H1 (cell line): ENCODE measurements around the gene PTPN13. TPM values are rescaled to one million over a fixed set of nuclear protein-coding genes. Genes with fewer than 3 reads are reported as not detected.

Source experiments
- CTCF ChIA-PET: fragments of 300-600 bp; sonication (Branson Sonifier 250); formaldehyde crosslinking; loops from one replicate; lab custom pipeline; 2021; ENCODE audit not compliant: partially characterized antibody; lab: Charles Lee
- POLR2A ChIA-PET: fragments of 300-600 bp; sonication (Branson Sonifier 250); formaldehyde crosslinking; loops from one replicate; lab custom pipeline; 2021; ENCODE audit warnings: inconsistent platforms; ENCODE audit not compliant: partially characterized antibody; lab: Charles Lee
- DNase-seq, 2 experiments: peaks; one replicate each; pipeline versions ENCODE4 v3.0.0 to v3.0.0-alpha.2; 2010 to 2022; ENCODE audit warnings: low spot score in 2 of 2, low read depth in 1 of 2, mixed read lengths in 1 of 2
- FAIRE-seq: peaks from 2 replicates; lab custom pipeline; 2011; peaks lifted over from hg19 to GRCh38; lab: Jason Lieb, UNC
- H2AFZ ChIP-seq: 2 replicates; pipeline ENCODE4 v1.8.1; 2012; ENCODE audit warnings: low read length, inconsistent platforms
- H2AK5ac ChIP-seq: 2 replicates; pipeline ENCODE4 v1.6.1; 2013; ENCODE audit warnings: low read depth, low read length
- H2BK120ac ChIP-seq: replicated peaks from 2 replicates; pipeline ENCODE3; 2013; ENCODE audit warnings: low read depth, low read length, inconsistent platforms
- H2BK12ac ChIP-seq: 2 replicates; pipeline ENCODE4 v1.6.1; 2013; ENCODE audit warnings: low read depth, low read length
- H2BK15ac ChIP-seq: 2 replicates; pipeline ENCODE4 v1.6.1; 2013; ENCODE audit warnings: low read length
- H2BK20ac ChIP-seq: 2 replicates; pipeline ENCODE4 v1.6.1; 2013; ENCODE audit warnings: low read length
- H2BK5ac ChIP-seq: 2 replicates; pipeline ENCODE4 v1.6.1; 2013; ENCODE audit warnings: low read depth, low read length
- H3K14ac ChIP-seq: 2 replicates; pipeline ENCODE4 v1.6.1; 2013; ENCODE audit warnings: inconsistent platforms; ENCODE audit not compliant: insufficient read length
- H3K18ac ChIP-seq: 2 replicates; pipeline ENCODE4 v1.6.1; 2013; ENCODE audit warnings: low read length; ENCODE audit errors: extremely low read depth
- H3K23ac ChIP-seq: 2 replicates; pipeline ENCODE4 v1.6.1; 2013; ENCODE audit warnings: inconsistent platforms; ENCODE audit not compliant: insufficient read length
- H3K23me2 ChIP-seq: 2 replicates; pipeline ENCODE4 v1.6.1; 2013; ENCODE audit warnings: low read depth, low read length
- H3K27ac ChIP-seq: 2 replicates; pipeline ENCODE4 v1.6.1; 2011; ENCODE audit warnings: low read depth, low read length, inconsistent platforms
- H3K27me3 ChIP-seq, 4 experiments: replicated peaks in 1 of 4; 1 replicate in 1 of 4; 2 replicates in 3 of 4; pipeline versions ENCODE4 v1.6.1 to v1.8.1; 2011 to 2013; ENCODE audit warnings: low read length in 3 of 4, mild to moderate bottlenecking in 3 of 4, inconsistent platforms in 2 of 4, mixed read lengths in 2 of 4, moderate library complexity in 1 of 4; ENCODE audit not compliant: control insufficient read depth in 3 of 4, insufficient read depth in 3 of 4; ENCODE audit errors: extremely low read depth in 1 of 4
- H3K36me3 ChIP-seq, 4 experiments: 2 replicates each; pipeline versions ENCODE4 v1.6.1 to v1.8.1; 2011 to 2013; ENCODE audit warnings: mild to moderate bottlenecking in 4 of 4, low read length in 3 of 4, moderate library complexity in 2 of 4, control low read depth in 1 of 4, inconsistent platforms in 1 of 4; ENCODE audit not compliant: insufficient read depth in 4 of 4, control insufficient read depth in 2 of 4
- H3K4ac ChIP-seq: replicated peaks from 2 replicates; pipeline ENCODE3; 2013; ENCODE audit warnings: low read length, low read depth, mixed read lengths, inconsistent platforms; ENCODE audit not compliant: insufficient read length
- H3K4me1 ChIP-seq, 4 experiments: replicated peaks in 1 of 4; 1 replicate in 1 of 4; 2 replicates in 3 of 4; pipeline versions ENCODE4 v1.6.1 to v1.8.1; 2011 to 2013; ENCODE audit warnings: low read length in 3 of 4, inconsistent platforms in 2 of 4, mixed read lengths in 1 of 4; ENCODE audit not compliant: insufficient read depth in 4 of 4, control insufficient read depth in 3 of 4
- H3K4me2 ChIP-seq, 2 experiments: 2 replicates each; pipeline versions ENCODE4 v1.6.1 to v1.8.1; 2011 to 2013; ENCODE audit warnings: low read depth in 2 of 2, low read length in 2 of 2, control low read depth in 1 of 2, inconsistent platforms in 1 of 2, mild to moderate bottlenecking in 1 of 2; ENCODE audit not compliant: insufficient read depth in 1 of 2
- H3K4me3 ChIP-seq, 4 experiments: fragments of 200-600, 300-600 bp in 1 of 4; sonication (generic), shearing (Covaris generic), sonication (Bioruptor Twin) in 1 of 4; 2 replicates each; pipeline versions ENCODE4 v1.5.1 to v1.8.1; 2011 to 2016; ENCODE audit warnings: low read length in 4 of 4, low read depth in 3 of 4, control low read depth in 2 of 4, inconsistent platforms in 2 of 4, mild to moderate bottlenecking in 2 of 4, mixed read lengths in 1 of 4, moderate library complexity in 1 of 4; ENCODE audit not compliant: insufficient read depth in 2 of 4; ENCODE audit errors: extremely low read depth in 1 of 4
- H3K56ac ChIP-seq: replicated peaks from 2 replicates; pipeline ENCODE3; 2013; ENCODE audit warnings: low read depth, mild to moderate bottlenecking, mixed read lengths, low read length, inconsistent platforms; ENCODE audit not compliant: insufficient read length
- H3K79me1 ChIP-seq: 2 replicates; pipeline ENCODE4 v1.6.1; 2013; ENCODE audit warnings: low read depth, low read length, control low read depth
- H3K79me2 ChIP-seq, 2 experiments: 2 replicates each; pipeline versions ENCODE4 v1.6.1 to v1.8.1; 2012 to 2013; ENCODE audit warnings: low read length in 2 of 2, mild to moderate bottlenecking in 2 of 2, inconsistent platforms in 1 of 2; ENCODE audit not compliant: insufficient read depth in 2 of 2, control insufficient read depth in 1 of 2
- H3K9ac ChIP-seq, 4 experiments: replicated peaks in 1 of 4; 1 replicate in 1 of 4; 2 replicates in 3 of 4; pipeline versions ENCODE4 v1.6.1 to v1.8.1; 2011 to 2013; ENCODE audit warnings: low read depth in 3 of 4, low read length in 3 of 4, control low read depth in 2 of 4, mild to moderate bottlenecking in 2 of 4, moderate library complexity in 2 of 4, inconsistent platforms in 1 of 4; ENCODE audit errors: extremely low read depth in 1 of 4
- H3K9me3 ChIP-seq, 2 experiments: 2 replicates each; pipeline versions ENCODE4 v1.6.1 to v1.8.1; 2012 to 2013; ENCODE audit warnings: mild to moderate bottlenecking in 2 of 2, moderate library complexity in 2 of 2, control low read depth in 1 of 2, inconsistent platforms in 1 of 2, low read depth in 1 of 2, low read length in 1 of 2, mixed read lengths in 1 of 2; ENCODE audit not compliant: insufficient read depth in 2 of 2
- H4K20me1 ChIP-seq, 2 experiments: replicated peaks in 1 of 2; 2 replicates each; pipeline versions ENCODE3 to v1.8.1; 2011 to 2013; ENCODE audit warnings: inconsistent platforms in 2 of 2, low read length in 2 of 2, mild to moderate bottlenecking in 1 of 2; ENCODE audit not compliant: insufficient read depth in 2 of 2, control insufficient read depth in 1 of 2
- H4K5ac ChIP-seq: 2 replicates; pipeline ENCODE4 v1.6.1; 2013; ENCODE audit warnings: low read length, low read depth, mixed read lengths, inconsistent platforms; ENCODE audit not compliant: insufficient read length
- H4K8ac ChIP-seq: 2 replicates; pipeline ENCODE4 v1.8.0; 2013; ENCODE audit warnings: mild to moderate bottlenecking, moderate library complexity, low read length, inconsistent platforms; ENCODE audit not compliant: insufficient read depth; ENCODE audit errors: extremely low read depth
- H4K91ac ChIP-seq: replicated peaks from 2 replicates; pipeline ENCODE3; 2013; ENCODE audit warnings: low read length, mixed read lengths, inconsistent platforms; ENCODE audit not compliant: insufficient read length
- CTBP2 ChIP-seq: IDR thresholded peaks from 2 replicates; pipeline ENCODE4 v1.7.0; 2011; ENCODE audit warnings: borderline replicate concordance, mild to moderate bottlenecking, moderate library complexity, mixed read lengths, low read length; ENCODE audit not compliant: insufficient read depth, insufficient read length
- WGBS, 2 experiments: shearing (Covaris generic) in 1 of 2; methylation state at CpG; one replicate each; pipeline versions ENCODE4 v1.1.6 to v1.1.7; 2013 to 2015; ENCODE audit warnings: low lambda C conversion rate in 2 of 2, mixed read lengths in 2 of 2, inconsistent platforms in 1 of 2, low coverage in 1 of 2, missing lambda C conversion rate in 1 of 2; ENCODE audit not compliant: insufficient replicate concordance in 2 of 2, insufficient coverage in 1 of 2, insufficient read length in 1 of 2; ENCODE audit errors: extremely low coverage in 1 of 2, missing lambda C conversion rate in 1 of 2; 5-methylcytosine and 5-hydroxymethylcytosine counted together
- polyA plus RNA-seq, 7 experiments: library from polyadenylated mRNA; depleted of rRNA in 3 of 7; stranded (reverse) in 5 of 7; unstranded in 2 of 7; fragments of >200 nt in 5 of 7; fragments of 200-250 nt in 2 of 7; gene quantifications; 1 replicate in 5 of 7; 2 replicates in 1 of 7; 4 replicates in 1 of 7; pipeline versions ENCODE4 v1.2.1 to v1.2.3, GENCODE V29; 2011 to 2013; ENCODE audit warnings: missing spikeins in 2 of 7, mixed read lengths in 2 of 7
- total RNA-seq: library from RNA; stranded (reverse); fragmentation: NEBNext Ultra II Directional; extraction: Animal tissue kit (Norgen Biotek cat#: 25700); gene quantifications from 2 replicates; pipeline ENCODE4 v1.2.1, GENCODE V29; 2021

PTPN13 gene
- total and polyA plus RNA-seq, 2 of the 8 experiments (the other 6 are each of a cell fraction or from before 2014, with no cell fraction given) = 12.7 to 57.9 TPM

DNA sequence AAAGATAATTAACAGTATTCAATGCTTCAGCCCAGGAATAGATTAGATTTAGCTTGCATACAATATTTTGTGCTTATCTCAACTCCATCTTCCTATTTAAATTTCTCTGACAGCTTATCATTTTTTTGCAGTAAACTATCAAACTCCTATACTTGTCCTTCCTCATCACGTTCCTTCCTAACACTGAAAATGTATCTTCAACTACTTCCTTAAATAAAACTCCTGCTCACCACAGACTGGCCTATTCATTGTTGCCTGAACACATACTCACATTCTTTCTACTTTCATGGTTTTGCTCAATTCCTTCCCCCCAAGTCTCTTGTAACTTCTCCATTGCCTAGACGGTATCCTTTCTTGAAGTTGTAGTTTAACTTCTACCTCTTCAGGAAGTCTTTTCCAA lies 28.5 kb upstream of the PTPN13 start:
- H2BK5ac ChIP-seq = no peak overlapping the region
- ChIA-PET CTCF (interaction anchor here (1.1 to 1.6 kb wide), 3 partner anchors 32 to 92 kb away, joined by 3 read pairs; no protein-coding TSS in a partner anchor), POLR2A (no interaction called here)
- no peak overlapping the region for H2AFZ ChIP-seq
- FAIRE-seq = no peak
- H4K5ac ChIP-seq = no peak overlapping the region
- H3K23ac ChIP-seq = no peak overlapping the region
- H3K36me3 ChIP-seq = no peaks in the 10 kb centered on the region
- H3K18ac ChIP-seq = no peak overlapping the region
- no peaks in the 10 kb centered on the region for H3K9me3 ChIP-seq
- H3K14ac ChIP-seq = no peak overlapping the region
- H3K27ac ChIP-seq = no peak overlapping the region
- H3K23me2 ChIP-seq = no peaks in the 10 kb centered on the region; the same call in 1 of the 2 replicates
- WGBS, 2 experiments = 95% methylated on average over 2 of the region's 2 CpGs; no CpG with 5 or more reads in 1 of the 2 experiments
- H4K91ac ChIP-seq = no peak overlapping the region
- no peaks in the 10 kb centered on the region for H4K20me1 ChIP-seq
- no peaks in the 10 kb centered on the region for H3K79me1 ChIP-seq
- H3K4me1 ChIP-seq = peaks cover 0 to 2% (median 0%) of the 10 kb centered on the region in 4 experiments; a peak in 1 of 7 replicates
- DNase-seq = no peak
- no peak overlapping the region for H2BK120ac ChIP-seq
- no peak overlapping the region for H3K4me2 ChIP-seq
- no peak overlapping the region for H3K4ac ChIP-seq
- no peak overlapping the region for H2BK15ac ChIP-seq
- H3K79me2 ChIP-seq = no peaks in the 10 kb centered on the region
- H2AK5ac ChIP-seq = no peak overlapping the region
- H3K4me3 ChIP-seq = no peak overlapping the region
- no peak overlapping the region for H3K56ac ChIP-seq
- no peak overlapping the region for H2BK20ac ChIP-seq
- H3K27me3 ChIP-seq = no peaks in the 10 kb centered on the region
- H3K9ac ChIP-seq = no peak overlapping the region
- H4K8ac ChIP-seq = no peak overlapping the region
- no peak overlapping the region for H2BK12ac ChIP-seq
- TF ChIP-seq CTBP2 = no peak
